ENCODE results near the gene STAP1.

DNA sequence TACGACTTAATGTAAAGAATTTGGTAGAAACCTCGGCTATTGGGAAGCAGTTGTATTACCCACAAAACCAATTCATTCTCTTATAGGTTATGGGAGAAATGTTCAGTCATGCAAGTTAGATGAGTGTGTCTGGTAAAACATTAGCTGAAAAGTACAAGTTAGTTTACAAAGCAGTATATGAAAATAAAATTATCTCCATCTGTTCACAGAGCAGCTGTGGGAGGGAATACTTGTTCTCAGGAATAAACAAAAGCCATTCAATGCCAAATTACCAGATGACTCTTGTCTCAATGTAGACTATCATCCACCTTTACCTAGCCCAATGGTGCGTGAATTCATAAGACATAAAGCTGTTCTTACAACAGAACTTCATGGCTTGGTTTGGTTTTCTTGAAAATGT lies 28.6 kb downstream of the STAP1 start:
- TF ChIP-seq, protein P1, sequence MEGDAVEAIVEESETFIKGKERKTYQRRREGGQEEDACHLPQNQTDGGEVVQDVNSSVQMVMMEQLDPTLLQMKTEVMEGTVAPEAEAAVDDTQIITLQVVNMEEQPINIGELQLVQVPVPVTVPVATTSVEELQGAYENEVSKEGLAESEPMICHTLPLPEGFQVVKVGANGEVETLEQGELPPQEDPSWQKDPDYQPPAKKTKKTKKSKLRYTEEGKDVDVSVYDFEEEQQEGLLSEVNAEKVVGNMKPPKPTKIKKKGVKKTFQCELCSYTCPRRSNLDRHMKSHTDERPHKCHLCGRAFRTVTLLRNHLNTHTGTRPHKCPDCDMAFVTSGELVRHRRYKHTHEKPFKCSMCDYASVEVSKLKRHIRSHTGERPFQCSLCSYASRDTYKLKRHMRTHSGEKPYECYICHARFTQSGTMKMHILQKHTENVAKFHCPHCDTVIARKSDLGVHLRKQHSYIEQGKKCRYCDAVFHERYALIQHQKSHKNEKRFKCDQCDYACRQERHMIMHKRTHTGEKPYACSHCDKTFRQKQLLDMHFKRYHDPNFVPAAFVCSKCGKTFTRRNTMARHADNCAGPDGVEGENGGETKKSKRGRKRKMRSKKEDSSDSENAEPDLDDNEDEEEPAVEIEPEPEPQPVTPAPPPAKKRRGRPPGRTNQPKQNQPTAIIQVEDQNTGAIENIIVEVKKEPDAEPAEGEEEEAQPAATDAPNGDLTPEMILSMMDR (IDR thresholded peaks at IDR 0.05): no peak
- TF ChIP-seq, protein P2, sequence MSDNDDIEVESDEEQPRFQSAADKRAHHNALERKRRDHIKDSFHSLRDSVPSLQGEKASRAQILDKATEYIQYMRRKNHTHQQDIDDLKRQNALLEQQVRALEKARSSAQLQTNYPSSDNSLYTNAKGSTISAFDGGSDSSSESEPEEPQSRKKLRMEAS (IDR thresholded peaks at IDR 0.05; ENCODE audit: low read depth): no peak

Data from SK-N-SH (cell line).